GM19328 (cell line): ENCODE measurements around the gene SCGB1D1.

Source experiments
- ATAC-seq: cut with Tn5 transposase; IDR thresholded peaks from one replicate; pipeline ENCODE4 v1.9.1; 2021; ENCODE audit warnings: mild to moderate bottlenecking, moderate library complexity; ENCODE audit not compliant: unreplicated experiment

SCGB1D1 gene

GRCh38 chr11:62221498-62221897 is 31.5 kb downstream of the SCGB1D1 start:
- ATAC-seq, result no peak

GRCh38 chr11:62223095-62223494 is 33.1 kb downstream of the SCGB1D1 start:
- ATAC-seq, result no peak

- no peak for ATAC-seq
These were observed 43.7 kb downstream of the SCGB1D1 start for GRCh38 chr11:62233730-62234129.

GRCh38 chr11:62236187-62236586 is 46.2 kb downstream of the SCGB1D1 start:
- no peak for ATAC-seq

GRCh38 chr11:62237499-62237898 is 47.5 kb downstream of the SCGB1D1 start:
- no peak for ATAC-seq

GRCh38 chr11:62238151-62238550 is 48.1 kb downstream of the SCGB1D1 start:
- no peak for ATAC-seq

GRCh38 chr11:62241095-62241494 is 51.1 kb downstream of the SCGB1D1 start:
- no peak for ATAC-seq

- no peak for ATAC-seq
These were observed 52.0 kb downstream of the SCGB1D1 start, which contains the start of gene SCGB1D2 for GRCh38 chr11:62242021-62242420. SCGB1D2 (plus strand) TSS chr11:62242239; CDS start chr11:62242308, 69 bp downstream.
